CD4-positive, CD25-positive, alpha-beta regulatory T cell (primary cell): ENCODE data around the gene RBM34. TPM values are rescaled to one million over a fixed set of nuclear protein-coding genes. Genes with fewer than 3 reads are reported as not detected.
"Not testable (repeated sequence)": the region's sequence is repeated elsewhere in the genome, so short reads cannot be mapped to it uniquely, and the experiment has no call there.

Experiments
- ATAC-seq, 2 donors: fragments of 150-1000 bp; cut with Tn5 transposase; one replicate each; pipeline ENCODE4 v1.10.0; 2021; ENCODE audit warnings: low read depth in 2 of 2, moderate number of reproducible peaks in 2 of 2, moderate library complexity in 1 of 2
- DNase-seq, 3 donors: peaks; one replicate each; pipeline versions ENCODE4 v3.0.0 to v3.0.0-alpha.2; 2012 to 2022; ENCODE audit warnings: mixed read lengths in 1 of 3
- H3K27ac ChIP-seq: one replicate; pipeline ENCODE4 v1.7.0; 2013; ENCODE audit warnings: mild to moderate bottlenecking, low read length; ENCODE audit not compliant: insufficient read depth, poor library complexity, severe bottlenecking
- H3K27me3 ChIP-seq: one replicate; pipeline ENCODE4 v1.7.0; 2013; ENCODE audit warnings: low read length; ENCODE audit not compliant: control insufficient read depth, insufficient read depth
- H3K36me3 ChIP-seq: one replicate; pipeline ENCODE4 v1.7.0; 2013; ENCODE audit warnings: mild to moderate bottlenecking, low read length, moderate library complexity; ENCODE audit not compliant: control insufficient read depth, insufficient read depth
- H3K4me1 ChIP-seq: 2 replicates; pipeline ENCODE4 v1.7.0; 2013; ENCODE audit warnings: mild to moderate bottlenecking, low read length; ENCODE audit not compliant: insufficient read depth, control insufficient read depth, poor library complexity, severe bottlenecking
- H3K4me3 ChIP-seq: one replicate; pipeline ENCODE4 v1.7.0; 2013; ENCODE audit warnings: low read depth, mild to moderate bottlenecking, low read length, moderate library complexity
- H3K9me3 ChIP-seq, 2 experiments: 1 replicate in 1 of 2; 2 replicates in 1 of 2; pipeline ENCODE4 v1.7.0; 2013; ENCODE audit warnings: low read length in 2 of 2, mild to moderate bottlenecking in 1 of 2, moderate library complexity in 1 of 2; ENCODE audit not compliant: control insufficient read depth in 2 of 2
- H3K27ac Mint-ChIP-seq, 3 donors: one replicate each; pipeline ENCODE4 v1.8.0; 2020 to 2022; ENCODE audit warnings: mild to moderate bottlenecking in 3 of 3, mixed read lengths in 3 of 3, moderate library complexity in 2 of 3
- H3K27me3 Mint-ChIP-seq: one replicate; pipeline ENCODE4 v1.8.0; 2022; ENCODE audit warnings: mild to moderate bottlenecking, mixed read lengths
- H3K36me3 Mint-ChIP-seq: one replicate; pipeline ENCODE4 v1.8.0; 2020; ENCODE audit warnings: mixed read lengths
- H3K4me1 Mint-ChIP-seq, 4 donors: one replicate each; pipeline ENCODE4 v1.8.0; 2020 to 2022; ENCODE audit warnings: mixed read lengths in 4 of 4, mild to moderate bottlenecking in 1 of 4
- H3K4me3 Mint-ChIP-seq, 4 donors: one replicate each; pipeline ENCODE4 v1.8.0; 2020 to 2022; ENCODE audit warnings: mild to moderate bottlenecking in 4 of 4, mixed read lengths in 4 of 4, moderate library complexity in 3 of 4
- H3K9me3 Mint-ChIP-seq, 7 donors: one replicate each; pipeline ENCODE4 v1.8.0; 2020 to 2022; ENCODE audit warnings: mixed read lengths in 7 of 7, mild to moderate bottlenecking in 3 of 7, moderate library complexity in 2 of 7
- polyA plus RNA-seq, 4 donors: library from polyadenylated mRNA; unstranded; fragments of 300-500 nt; fragmentation: Illumina TruSeq; gene quantifications; one replicate each; pipeline ENCODE4 v1.2.3, GENCODE V29; 2021
- total RNA-seq: library from RNA; stranded (reverse); gene quantifications from one replicate; pipeline ENCODE4 v1.2.3, GENCODE V29; 2022

Gene RBM34
- total and polyA plus RNA-seq, 5 donors from 2014 or later = 68.9 to 175 (median 70.6) TPM

- H3K4me1 ChIP-seq = peaks cover 6% of the 10 kb centered on the region
- no peaks in the 10 kb centered on the region for H3K36me3 ChIP-seq
- H3K27ac ChIP-seq = no peak overlapping the region
- Mint-ChIP-seq H3K27ac (no peak overlapping the region), H3K4me1 (peaks cover 4 to 8% (median 4%) of the 10 kb centered on the region in 4 donors), H3K4me3 (no peak overlapping the region), H3K27me3 (peaks cover 10% of the 10 kb centered on the region), H3K36me3 (no peaks in the 10 kb centered on the region), H3K9me3 (no peaks in the 10 kb centered on the region)
- DNase-seq (no peak), ATAC-seq (no peak)
- no peaks in the 10 kb centered on the region for H3K9me3 ChIP-seq
- H3K27me3 ChIP-seq = no peaks in the 10 kb centered on the region
- no peak overlapping the region for H3K4me3 ChIP-seq
These were observed 72.1 kb downstream of the RBM34 start for GRCh38 chr1:235088907-235089306.

- Mint-ChIP-seq H3K9me3 (no peaks in the 10 kb centered on the region), H3K36me3 (no peaks in the 10 kb centered on the region), H3K27me3 (peaks cover 5% of the 10 kb centered on the region), H3K27ac (no peak overlapping the region), H3K4me3 (no peak overlapping the region), H3K4me1 (peaks cover 0 to 8% (median 5%) of the 10 kb centered on the region in 4 donors)
- H3K36me3 ChIP-seq = no peaks in the 10 kb centered on the region
- DNase-seq (no peak), ATAC-seq (no peak)
- no peak overlapping the region for H3K27ac ChIP-seq
- H3K4me3 ChIP-seq = no peak overlapping the region
- no peaks in the 10 kb centered on the region for H3K9me3 ChIP-seq
- no peaks in the 10 kb centered on the region for H3K27me3 ChIP-seq
- peaks cover 7% of the 10 kb centered on the region for H3K4me1 ChIP-seq
These were observed 72.6 kb downstream of the RBM34 start for GRCh38 chr1:235088430-235088829.

GRCh38 chr1:235087906-235088305 lies 73.1 kb downstream of the RBM34 start:
- no peaks in the 10 kb centered on the region for H3K9me3 ChIP-seq
- H3K4me3 ChIP-seq = no peak overlapping the region
- Mint-ChIP-seq H3K4me1 (peaks cover 0 to 12% (median 9%) of the 10 kb centered on the region in 4 donors), H3K4me3 (no peak overlapping the region), H3K27me3 (peaks cover 5% of the 10 kb centered on the region), H3K9me3 (no peaks in the 10 kb centered on the region), H3K36me3 (no peaks in the 10 kb centered on the region), H3K27ac (no peak overlapping the region)
- no peaks in the 10 kb centered on the region for H3K36me3 ChIP-seq
- H3K27ac ChIP-seq = no peak overlapping the region
- DNase-seq = no peak
- ATAC-seq = no peak
- peaks cover 11% of the 10 kb centered on the region for H3K4me1 ChIP-seq
- no peaks in the 10 kb centered on the region for H3K27me3 ChIP-seq

- ATAC-seq, H3K27ac ChIP-seq, H3K27ac Mint-ChIP-seq, H3K27me3 ChIP-seq, H3K36me3 ChIP-seq, H3K9me3 Mint-ChIP-seq, H3K4me3 ChIP-seq, H3K27me3 Mint-ChIP-seq, DNase-seq, H3K9me3 ChIP-seq, H3K36me3 Mint-ChIP-seq, H3K4me3 Mint-ChIP-seq: not testable (repeated sequence)
- peaks cover 11% of the 10 kb centered on the region for H3K4me1 ChIP-seq
- H3K4me1 Mint-ChIP-seq = peaks cover 0 to 12% (median 9%) of the 10 kb centered on the region in 4 donors
These were observed 75.5 kb downstream of the RBM34 start for GRCh38 chr1:235085411-235086117.

Other genes with a start within 250 kb of the RBM34 start
- 102 TPM for gene TOMM20, start 32.4 kb downstream of the RBM34 start, total RNA-seq
- gene TOMM20, start 32.4 kb downstream of the RBM34 start, polyA plus RNA-seq = 10 to 100 TPM; 50.5 to 67.9 (median 55.2) TPM
- gene ARID4B, start 166.9 kb upstream of the RBM34 start, total RNA-seq = 192 TPM
- 10 to 100 TPM; 52.6 to 63.4 (median 56.1) TPM for gene ARID4B, start 166.9 kb upstream of the RBM34 start, polyA plus RNA-seq
- gene GGPS1, start 167.3 kb upstream of the RBM34 start, total RNA-seq = 30.8 TPM
- 10 to 100 TPM; 60.2 to 82.0 (median 78.4) TPM for gene GGPS1, start 167.3 kb upstream of the RBM34 start, polyA plus RNA-seq
- gene TBCE, start 206.2 kb upstream of the RBM34 start, total RNA-seq = 19.7 TPM
- 10 to 100 TPM; 13.9 to 21.4 (median 19.1) TPM for gene TBCE, start 206.2 kb upstream of the RBM34 start, polyA plus RNA-seq